Endothelial cell of umbilical vein (primary cell): ENCODE results near the gene ACADVL. TPM values are rescaled to one million over a fixed set of nuclear protein-coding genes. Genes with fewer than 3 reads are reported as not detected.

ENCODE experiments used
- BruUV-seq: library from RNA; stranded (reverse); fragments of 400-500 nt; replicated peaks from 2 replicates; lab custom pipeline; 2021; lab: Mats Ljungman, UMichigan
- CTCF ChIA-PET: fragments of 300-600, 350-600 bp; sonication (Branson Sonifier 250); formaldehyde crosslinking; loops from one replicate; lab custom pipeline; 2021; ENCODE audit warnings: antibody characterized with exemption, inconsistent platforms; lab: Charles Lee
- POLR2A ChIA-PET: fragments of 300-600, 350-600 bp; sonication (Branson Sonifier 250); formaldehyde crosslinking; loops from one replicate; lab custom pipeline; 2021; ENCODE audit warnings: antibody characterized with exemption, inconsistent platforms; lab: Charles Lee
- DNase-seq: peaks from one replicate; pipeline ENCODE4 v3.0.0-alpha.2; 2011; ENCODE audit warnings: low read depth, low spot score
- FAIRE-seq: peaks from 2 replicates; lab custom pipeline; 2011; peaks lifted over from hg19 to GRCh38; lab: Jason Lieb, UNC
- H2AFZ ChIP-seq: 2 replicates; pipeline ENCODE4 v1.6.0; 2012; ENCODE audit warnings: low read depth, low read length, control low read depth, inconsistent platforms
- H3K27ac ChIP-seq: 2 replicates; pipeline ENCODE4 v1.5.1; 2011; ENCODE audit warnings: low read depth, mild to moderate bottlenecking, control low read depth, low read length, moderate library complexity; ENCODE audit not compliant: insufficient read depth
- H3K27me3 ChIP-seq, 2 experiments: 2 replicates each; pipeline versions ENCODE4 v1.6.0 to v1.6.1; 2011; ENCODE audit warnings: low read length in 2 of 2, mixed read lengths in 1 of 2; ENCODE audit not compliant: control insufficient read depth in 2 of 2, insufficient read depth in 2 of 2
- H3K36me3 ChIP-seq, 2 experiments: 2 replicates in 1 of 2; 3 replicates in 1 of 2; pipeline ENCODE4 v1.5.1; 2011; ENCODE audit warnings: low read length in 2 of 2, mild to moderate bottlenecking in 1 of 2, moderate library complexity in 1 of 2; ENCODE audit not compliant: control insufficient read depth in 2 of 2, insufficient read depth in 2 of 2; ENCODE audit errors: extremely low read depth in 1 of 2
- H3K4me1 ChIP-seq: 3 replicates; pipeline ENCODE4 v1.5.1; 2011; ENCODE audit warnings: mild to moderate bottlenecking, low read length; ENCODE audit not compliant: control insufficient read depth, insufficient read depth; ENCODE audit errors: extremely low read depth
- H3K4me2 ChIP-seq: 2 replicates; pipeline ENCODE4 v1.6.1; 2011; ENCODE audit warnings: low read length, control low read depth, mixed read lengths; ENCODE audit not compliant: insufficient read depth
- H3K4me3 ChIP-seq, 3 experiments: fragments of 200-600 bp in 1 of 3; sonication (generic), shearing (Covaris generic) in 1 of 3; replicated peaks in 1 of 3; 2 replicates each; pipeline ENCODE4 v1.5.1; 2011 to 2016; ENCODE audit warnings: control low read depth in 3 of 3, low read length in 3 of 3, mild to moderate bottlenecking in 2 of 3, inconsistent platforms in 1 of 3, low read depth in 1 of 3, moderate library complexity in 1 of 3; ENCODE audit not compliant: insufficient read depth in 1 of 3
- H3K79me2 ChIP-seq: 2 replicates; pipeline ENCODE4 v1.6.0; 2012; ENCODE audit warnings: low read length, inconsistent platforms; ENCODE audit not compliant: control insufficient read depth, insufficient read depth
- H3K9ac ChIP-seq: replicated peaks from 2 replicates; pipeline ENCODE3; 2011; ENCODE audit warnings: low read length, control low read depth; ENCODE audit not compliant: insufficient read depth; ENCODE audit errors: extremely low read depth
- H3K9me1 ChIP-seq: replicated peaks from 3 replicates; pipeline ENCODE4 v1.6.0; 2011; ENCODE audit warnings: mild to moderate bottlenecking, low read length; ENCODE audit not compliant: control insufficient read depth, insufficient read depth; ENCODE audit errors: extremely low read depth
- H3K9me3 ChIP-seq: replicated peaks from 2 replicates; pipeline ENCODE4 v1.5.1; 2012; ENCODE audit warnings: low read length, inconsistent platforms; ENCODE audit not compliant: control insufficient read depth, insufficient read depth
- H4K20me1 ChIP-seq: replicated peaks from 2 replicates; pipeline ENCODE3; 2011; ENCODE audit warnings: mild to moderate bottlenecking, low read length; ENCODE audit not compliant: control insufficient read depth, insufficient read depth; ENCODE audit errors: extremely low read depth
- CTCF ChIP-seq, 2 donors: IDR thresholded peaks; 1 replicate in 1 of 2; 2 replicates in 1 of 2; pipeline ENCODE4 v1.5.1; 2011; ENCODE audit warnings: low read length in 2 of 2, mild to moderate bottlenecking in 2 of 2, moderate library complexity in 2 of 2, control low read depth in 1 of 2, inconsistent platforms in 1 of 2, low read depth in 1 of 2; ENCODE audit not compliant: insufficient read depth in 1 of 2; ENCODE audit errors: extremely low read depth in 1 of 2
- EZH2 ChIP-seq: IDR thresholded peaks from 2 replicates; pipeline ENCODE4 v1.6.1; 2012; ENCODE audit warnings: borderline replicate concordance, low read depth, mild to moderate bottlenecking, moderate library complexity, low read length, inconsistent platforms; ENCODE audit not compliant: severe bottlenecking
- FOS ChIP-seq: IDR thresholded peaks from 2 replicates; pipeline ENCODE4 v1.6.1; 2011; ENCODE audit warnings: mild to moderate bottlenecking, low read length, moderate library complexity, borderline replicate concordance; ENCODE audit not compliant: insufficient read depth
- GATA2 ChIP-seq: IDR thresholded peaks from 2 replicates; pipeline ENCODE4 v1.7.0; 2011; ENCODE audit warnings: low read depth, mild to moderate bottlenecking, moderate library complexity, mixed read lengths, low read length; ENCODE audit not compliant: insufficient read length, insufficient read depth
- JUN ChIP-seq: IDR thresholded peaks from 2 replicates; pipeline ENCODE4 v1.6.1; 2011; ENCODE audit warnings: borderline replicate concordance, low read depth; ENCODE audit not compliant: insufficient read length, insufficient read depth
- MYC ChIP-seq: IDR thresholded peaks from one replicate; pipeline ENCODE4 v1.6.1; 2011; ENCODE audit warnings: mild to moderate bottlenecking, low read depth, low read length
- POLR2A ChIP-seq: IDR thresholded peaks from 2 replicates; pipeline ENCODE4 v1.6.1; 2012; ENCODE audit warnings: low read depth, mild to moderate bottlenecking, control low read depth, low read length
- POLR2AphosphoS5 ChIP-seq: IDR thresholded peaks from 2 replicates; pipeline ENCODE4 v1.6.1; 2012; ENCODE audit warnings: low read depth, mild to moderate bottlenecking, control low read depth, low read length, moderate library complexity; ENCODE audit not compliant: insufficient read depth
- dilution Hi-C: fragments of 300-500 bp; cut with MboI; formaldehyde crosslinking; loops from one replicate; pipeline ENCODE4 v1.15.0; 2019; ENCODE audit warnings: low sequenced_read_pairs; ENCODE audit not compliant: extremely low pct_ligation_motif_present
- intact Hi-C: fragments of 100-400 bp; cut with micrococcal nuclease; formaldehyde crosslinking; loops from one replicate; pipeline ENCODE4 v1.10.0; 2022
- polyA plus RNA-seq, 4 experiments: library from polyadenylated mRNA; depleted of rRNA in 3 of 4; stranded (reverse) in 3 of 4; unstranded in 1 of 4; fragments of >200 nt; gene quantifications; 2 replicates each; pipeline versions ENCODE4 v1.2.1 to v1.2.3, GENCODE V29; 2011 to 2012; ENCODE audit warnings: missing spikeins in 1 of 4
- total RNA-seq: library from RNA; stranded (reverse); gene quantifications from 2 replicates; pipeline ENCODE4 v1.2.3, GENCODE V29; 2021
- TF ChIP-seq, protein P1 (sequence below): IDR thresholded peaks from 2 replicates; pipeline ENCODE4 v1.6.1; 2011; ENCODE audit not compliant: insufficient read depth, insufficient read length

The ACADVL gene
- total and polyA plus RNA-seq, 2 donors (not counting 3 experiments of a cell fraction or from before 2014, with no cell fraction given): 308 to 376 TPM

DNA sequence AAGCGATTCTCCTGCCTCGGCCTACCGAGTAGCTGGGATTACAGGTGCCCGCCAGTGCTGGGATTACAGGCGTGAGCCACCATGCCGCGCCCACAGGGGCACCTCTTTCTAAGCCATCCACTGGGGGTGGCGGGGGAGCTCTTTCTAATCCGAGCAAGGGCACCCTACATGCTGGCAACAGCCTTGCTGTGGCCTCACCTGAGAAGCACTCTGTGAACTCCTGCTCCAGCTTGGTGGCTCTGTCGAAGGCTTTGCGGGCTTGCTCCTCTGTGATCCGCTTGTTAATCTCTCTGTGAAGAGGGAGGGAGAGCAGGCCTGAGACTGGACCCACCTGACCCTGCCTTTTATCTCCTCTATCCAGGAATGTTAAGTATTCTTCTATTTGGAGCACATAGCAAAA, 28.7 kb upstream of the ACADVL start:
- no peak for DNase-seq
- Histone ChIP-seq H3K36me3 (peaks cover 0 to 24% of the 10 kb centered on the region in 2 experiments), H3K79me2 (no peaks in the 10 kb centered on the region), H3K4me2 (no peak overlapping the region), H3K4me3 (no peak overlapping the region), H3K9me1 (no peaks in the 10 kb centered on the region), H2AFZ (no peak overlapping the region), H3K9me3 (no peaks in the 10 kb centered on the region), H4K20me1 (no peaks in the 10 kb centered on the region), H3K4me1 (no peaks in the 10 kb centered on the region), H3K27me3 (no peaks in the 10 kb centered on the region), H3K9ac (no peak overlapping the region), H3K27ac (no peak overlapping the region)
- ChIA-PET POLR2A (no interaction called here), CTCF (interaction anchor here (0.7 kb wide), 1 partner anchor 370 kb away, joined by 3 read pairs; no protein-coding TSS in a partner anchor)
- TF ChIP-seq POLR2AphosphoS5 (no peak), MYC (no peak), GATA2 (no peak), CTCF (IDR thresholded peaks at IDR 0.05; ENCODE audit: extremely low read depth in 1 of 2, insufficient read depth in 1 of 2, low read depth in 1 of 2, low read length in 2 of 2) (no peak), POLR2A (no peak), EZH2 (no peak), FOS (no peak), JUN (no peak)
- TF ChIP-seq, protein P1, sequence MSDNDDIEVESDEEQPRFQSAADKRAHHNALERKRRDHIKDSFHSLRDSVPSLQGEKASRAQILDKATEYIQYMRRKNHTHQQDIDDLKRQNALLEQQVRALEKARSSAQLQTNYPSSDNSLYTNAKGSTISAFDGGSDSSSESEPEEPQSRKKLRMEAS: no peak
- BruUV-seq: no TSS peak
- dilution Hi-C loops: no loop called here
- no peak for FAIRE-seq
- intact Hi-C loops: no loop called here
